Cardiac muscle cell (in vitro differentiated cells and primary cell): Measurements from ENCODE around the gene EEF1A2. TPM values are rescaled to one million over a fixed set of nuclear protein-coding genes. Genes with fewer than 3 reads are reported as not detected.

Experiments used
- DNase-seq, 2 donors: peaks; one replicate each; pipeline versions ENCODE4 v3.0.0 to v3.0.0-alpha.2; 2010 to 2017; ENCODE audit warnings: low read depth in 1 of 2, low spot score in 1 of 2
- H3K27ac ChIP-seq: fragments of 200-600 bp; sonication (generic); 2 replicates; pipeline ENCODE4 v1.5.1; 2016
- H3K27me3 ChIP-seq: fragments of 200-600 bp; sonication (generic); 2 replicates; pipeline ENCODE4 v1.6.0; 2016; ENCODE audit warnings: control low read depth
- H3K36me3 ChIP-seq: fragments of 200-600 bp; sonication (generic); 2 replicates; pipeline ENCODE4 v1.5.1; 2016; ENCODE audit warnings: control low read depth
- H3K4me1 ChIP-seq: fragments of 200-600 bp; sonication (generic); 2 replicates; pipeline ENCODE4 v1.8.1; 2017; ENCODE audit warnings: low read depth, mild to moderate bottlenecking, mixed run types
- H3K4me3 ChIP-seq: fragments of 200-600 bp; sonication (generic); 2 replicates; pipeline ENCODE4 v1.5.1; 2016; ENCODE audit warnings: mild to moderate bottlenecking
- H3K9me3 ChIP-seq: fragments of 200-600 bp; sonication (generic); 2 replicates; pipeline ENCODE4 v1.5.1; 2017; ENCODE audit warnings: low read depth, mild to moderate bottlenecking, control low read depth
- polyA plus RNA-seq: library from polyadenylated mRNA; unstranded; fragments of >200 nt; fragmentation: Nextera tagmentation; extraction: Ambion mirVana; gene quantifications from 2 replicates; pipeline ENCODE4 v1.2.1, GENCODE V29; 2016
- total RNA-seq: library from RNA; depleted of rRNA; stranded (reverse); fragments of >200 nt; gene quantifications from 2 replicates; pipeline ENCODE4 v1.2.3, GENCODE V29; 2016
- TF ChIP-seq, protein P1 (sequence below): IDR thresholded peaks from 2 replicates; pipeline ENCODE4 v1.5.1; 2012; ENCODE audit warnings: low read depth, mild to moderate bottlenecking, low read length

EEF1A2 gene
- total and polyA plus RNA-seq, 2 experiments from 2014 or later = 309 to 1,016 TPM

DNA sequence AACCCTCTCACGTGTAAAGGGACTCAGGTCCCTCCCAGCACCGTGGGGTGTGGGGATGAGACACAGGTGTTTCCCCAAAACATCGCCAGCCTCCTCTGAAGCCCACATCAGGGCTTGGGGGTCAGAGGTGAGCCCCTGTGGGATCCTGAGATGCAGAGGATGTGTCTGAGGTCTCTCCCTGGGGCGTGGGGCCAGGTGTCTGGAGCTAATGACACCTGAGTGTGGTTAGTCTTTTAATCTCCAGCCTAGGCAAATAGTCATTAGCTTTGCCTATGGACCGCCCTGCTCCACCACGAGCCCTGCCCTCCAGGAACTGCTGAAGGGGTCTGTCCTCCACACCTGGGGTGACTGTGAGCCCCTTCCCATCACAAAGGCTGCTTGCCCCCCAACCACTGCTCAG lies 46.9 kb upstream of the EEF1A2 start:
- H3K9me3 ChIP-seq = no peaks in the 10 kb centered on the region
- no peaks in the 10 kb centered on the region for H3K4me1 ChIP-seq
- no peaks in the 10 kb centered on the region for H3K27me3 ChIP-seq
- TF ChIP-seq, protein P1, sequence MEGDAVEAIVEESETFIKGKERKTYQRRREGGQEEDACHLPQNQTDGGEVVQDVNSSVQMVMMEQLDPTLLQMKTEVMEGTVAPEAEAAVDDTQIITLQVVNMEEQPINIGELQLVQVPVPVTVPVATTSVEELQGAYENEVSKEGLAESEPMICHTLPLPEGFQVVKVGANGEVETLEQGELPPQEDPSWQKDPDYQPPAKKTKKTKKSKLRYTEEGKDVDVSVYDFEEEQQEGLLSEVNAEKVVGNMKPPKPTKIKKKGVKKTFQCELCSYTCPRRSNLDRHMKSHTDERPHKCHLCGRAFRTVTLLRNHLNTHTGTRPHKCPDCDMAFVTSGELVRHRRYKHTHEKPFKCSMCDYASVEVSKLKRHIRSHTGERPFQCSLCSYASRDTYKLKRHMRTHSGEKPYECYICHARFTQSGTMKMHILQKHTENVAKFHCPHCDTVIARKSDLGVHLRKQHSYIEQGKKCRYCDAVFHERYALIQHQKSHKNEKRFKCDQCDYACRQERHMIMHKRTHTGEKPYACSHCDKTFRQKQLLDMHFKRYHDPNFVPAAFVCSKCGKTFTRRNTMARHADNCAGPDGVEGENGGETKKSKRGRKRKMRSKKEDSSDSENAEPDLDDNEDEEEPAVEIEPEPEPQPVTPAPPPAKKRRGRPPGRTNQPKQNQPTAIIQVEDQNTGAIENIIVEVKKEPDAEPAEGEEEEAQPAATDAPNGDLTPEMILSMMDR = no peak
- H3K27ac ChIP-seq = no peak overlapping the region
- no peaks in the 10 kb centered on the region for H3K36me3 ChIP-seq
- DNase-seq = no peak
- H3K4me3 ChIP-seq = no peak overlapping the region

DNA sequence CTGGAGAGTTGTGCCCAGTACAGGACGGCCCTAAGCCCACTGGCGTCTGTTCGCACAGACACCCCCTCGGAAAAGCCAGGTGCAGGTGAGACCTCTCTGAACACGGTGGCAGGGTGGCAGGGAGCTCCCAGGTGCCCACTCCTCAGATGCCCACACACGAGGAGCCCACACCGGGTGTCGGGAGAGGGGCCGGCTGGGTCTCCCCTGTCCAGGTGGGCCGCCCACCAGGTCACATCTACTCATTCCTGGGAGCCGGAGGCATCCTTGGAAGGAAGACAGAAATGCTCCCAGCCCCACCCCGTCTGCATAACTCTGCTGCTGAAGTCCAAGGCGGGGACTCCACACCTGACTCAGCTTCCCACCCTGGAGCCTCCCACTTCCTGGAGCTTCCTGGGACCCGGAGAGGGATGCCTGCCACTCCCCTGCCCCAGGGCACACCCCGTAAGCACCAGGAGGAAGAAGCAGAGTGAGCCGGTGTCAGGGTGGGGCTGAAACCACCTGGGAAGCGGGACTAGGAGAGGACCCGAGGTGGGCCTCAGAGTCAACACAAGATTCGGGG lies 46.2 kb upstream of the EEF1A2 start:
- DNase-seq = no peak
- TF ChIP-seq, protein P1 = no peak
- no peak overlapping the region for H3K4me3 ChIP-seq
- no peaks in the 10 kb centered on the region for H3K4me1 ChIP-seq
- no peaks in the 10 kb centered on the region for H3K27me3 ChIP-seq
- no peaks in the 10 kb centered on the region for H3K9me3 ChIP-seq
- H3K36me3 ChIP-seq = no peaks in the 10 kb centered on the region
- no peak overlapping the region for H3K27ac ChIP-seq

DNA sequence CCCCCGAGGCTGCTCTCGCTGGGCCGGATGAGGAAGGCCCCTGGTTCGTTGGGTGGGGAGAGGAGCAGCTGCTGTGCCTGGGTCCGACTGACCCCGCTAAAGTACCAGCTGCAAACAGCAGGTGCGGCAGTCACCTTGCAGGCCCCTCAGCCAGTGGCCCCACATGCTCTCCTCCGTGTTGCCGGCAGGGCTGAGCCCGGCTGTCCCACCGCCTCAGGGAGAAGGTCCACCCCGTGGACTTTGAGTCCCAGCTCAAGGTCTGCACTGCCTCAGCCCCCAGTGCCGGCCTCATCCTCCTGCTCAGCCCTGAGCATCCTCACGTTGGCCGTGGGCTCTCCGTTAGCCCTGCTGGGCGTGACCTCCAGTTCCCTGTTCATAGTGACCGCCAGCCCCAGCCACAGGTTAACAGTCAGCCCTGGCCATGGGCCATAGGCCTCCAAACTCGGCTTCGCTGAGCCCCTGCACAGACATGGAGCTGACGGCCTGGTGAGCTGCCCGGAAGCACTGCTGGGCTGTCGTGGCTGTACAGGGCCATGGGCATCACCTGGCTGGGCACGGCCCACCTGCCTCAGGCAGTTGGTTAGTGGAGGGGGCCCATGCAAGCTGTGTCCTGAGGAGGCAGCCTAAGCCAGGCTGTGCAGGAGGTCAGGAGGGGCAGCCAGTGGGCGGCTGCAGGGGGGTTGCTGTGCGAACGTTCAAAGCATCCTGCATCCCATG lies 45.5 kb upstream of the EEF1A2 start:
- no peak for DNase-seq
- no peak overlapping the region for H3K4me3 ChIP-seq
- H3K9me3 ChIP-seq = no peaks in the 10 kb centered on the region
- no peak overlapping the region for H3K27ac ChIP-seq
- no peaks in the 10 kb centered on the region for H3K4me1 ChIP-seq
- no peaks in the 10 kb centered on the region for H3K27me3 ChIP-seq
- H3K36me3 ChIP-seq = no peaks in the 10 kb centered on the region
- TF ChIP-seq, protein P1 = no peak

DNA sequence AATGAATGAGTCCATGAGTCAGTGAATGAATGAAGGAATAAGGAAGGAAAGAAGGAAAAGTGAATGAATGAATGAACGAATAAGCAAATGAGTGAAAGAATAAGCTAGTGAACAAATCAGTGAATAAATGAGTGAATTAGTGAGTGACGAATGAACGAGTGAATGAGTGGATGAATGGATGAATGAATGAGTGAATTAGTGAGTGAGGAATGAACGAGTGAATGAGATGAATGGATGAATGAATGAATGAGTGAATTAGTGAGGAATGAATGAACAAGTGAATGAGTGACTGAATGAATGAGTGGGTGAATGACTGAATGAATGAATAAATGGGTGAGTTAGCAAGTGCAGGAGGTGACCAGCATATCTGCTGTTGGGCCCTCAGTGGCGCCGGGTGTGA lies 44.9 kb upstream of the EEF1A2 start:
- no peaks in the 10 kb centered on the region for H3K4me1 ChIP-seq
- no peak overlapping the region for H3K27ac ChIP-seq
- no peaks in the 10 kb centered on the region for H3K27me3 ChIP-seq
- no peaks in the 10 kb centered on the region for H3K9me3 ChIP-seq
- H3K4me3 ChIP-seq = no peak overlapping the region
- TF ChIP-seq, protein P1 = no peak
- no peak for DNase-seq
- no peaks in the 10 kb centered on the region for H3K36me3 ChIP-seq

DNA sequence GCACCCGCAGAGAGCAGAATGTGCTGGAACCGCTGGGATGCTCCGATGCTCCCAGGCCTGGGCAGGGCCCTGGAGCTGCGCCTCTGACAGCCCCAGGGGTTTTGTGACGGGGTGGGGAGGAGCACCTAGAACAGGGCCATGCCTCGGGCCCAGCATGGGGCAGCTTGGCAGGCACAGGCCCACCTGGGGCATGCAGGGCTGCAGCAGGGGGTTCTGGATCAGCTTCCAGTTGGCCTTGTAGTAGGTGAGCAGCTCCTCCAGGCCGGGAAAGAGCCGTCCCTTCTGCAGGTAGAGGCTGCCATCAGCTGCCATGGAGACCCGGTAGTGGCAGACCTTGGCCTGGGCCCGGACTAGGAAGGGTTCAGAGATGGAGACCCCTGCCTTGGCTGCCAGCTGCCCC lies 44.2 kb upstream of the EEF1A2 start:
- H3K9me3 ChIP-seq = no peaks in the 10 kb centered on the region
- no peaks in the 10 kb centered on the region for H3K27me3 ChIP-seq
- H3K4me3 ChIP-seq = no peak overlapping the region
- no peaks in the 10 kb centered on the region for H3K4me1 ChIP-seq
- TF ChIP-seq, protein P1 = no peak
- H3K36me3 ChIP-seq = no peaks in the 10 kb centered on the region
- DNase-seq = no peak
- no peak overlapping the region for H3K27ac ChIP-seq
